IPS DF 4.7 (cell line): Measurements from ENCODE around the gene CIAO2A.
"Not testable (repeated sequence)": the region's sequence is repeated elsewhere in the genome, so short reads cannot be mapped to it uniquely, and the experiment has no call there.

ENCODE experiments used
- DNase-seq: peaks from one replicate; pipeline ENCODE4 v3.0.0-alpha.2; 2013; ENCODE audit warnings: low spot score; ENCODE audit errors: extremely low read depth

Gene CIAO2A

GRCh38 chr15:64071931-64072765 lies 21.5 kb downstream of the CIAO2A start:
- DNase-seq, result no peak

GRCh38 chr15:64070965-64071851 lies 22.4 kb downstream of the CIAO2A start:
- DNase-seq, result no peak

GRCh38 chr15:64070106-64070505 lies 23.5 kb downstream of the CIAO2A start:
- DNase-seq, result no peak

- no peak for DNase-seq
Measured at GRCh38 chr15:64068133-64068532, 25.5 kb downstream of the CIAO2A start.

GRCh38 chr15:64067564-64068030 lies 26.0 kb downstream of the CIAO2A start:
- DNase-seq, result peak; percentile 49

DNA sequence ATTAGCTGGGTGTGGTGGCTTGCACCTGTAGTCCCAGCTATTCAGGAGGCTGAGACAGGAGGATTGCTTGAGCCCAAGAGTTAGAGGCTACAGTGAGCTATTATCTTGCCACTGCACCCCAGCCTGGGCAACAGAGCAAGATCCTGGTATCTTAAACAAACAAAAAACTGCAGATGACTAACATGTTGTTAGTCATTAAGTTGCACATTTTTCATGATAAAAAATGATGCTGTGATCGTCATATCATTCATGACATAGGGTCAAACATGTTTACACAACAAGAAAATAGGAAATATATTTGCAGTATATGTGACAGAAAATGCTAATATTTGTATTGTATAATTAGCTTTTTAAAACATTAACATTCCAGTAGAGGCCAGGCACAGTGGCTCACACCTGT lies 27.2 kb downstream of the CIAO2A start:
- no peak for DNase-seq

- DNase-seq, result no peak
Measured at GRCh38 chr15:64060716-64061115, 32.9 kb downstream of the CIAO2A start.

- not testable (repeated sequence) for DNase-seq
Measured at GRCh38 chr15:64059104-64059503, 34.5 kb downstream of the CIAO2A start.

DNA sequence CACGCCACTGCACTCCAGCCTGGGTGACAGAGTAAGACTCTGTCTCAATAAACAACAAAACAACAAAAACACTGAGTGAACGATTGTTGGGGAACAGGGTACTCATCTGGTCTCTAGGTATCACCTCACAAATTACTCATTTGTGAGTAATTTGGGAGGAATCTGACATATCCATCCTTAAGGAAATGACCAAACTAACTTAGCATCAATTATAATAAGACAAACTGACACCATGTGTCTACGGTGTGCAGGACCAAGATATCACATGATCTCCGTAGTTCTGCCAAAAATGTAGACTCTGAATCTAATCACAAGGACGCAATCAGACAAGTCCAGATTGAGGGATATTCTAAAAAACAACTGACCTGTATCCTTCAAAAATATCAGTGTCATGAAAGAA lies 35.4 kb downstream of the CIAO2A start:
- DNase-seq, result no peak

DNA sequence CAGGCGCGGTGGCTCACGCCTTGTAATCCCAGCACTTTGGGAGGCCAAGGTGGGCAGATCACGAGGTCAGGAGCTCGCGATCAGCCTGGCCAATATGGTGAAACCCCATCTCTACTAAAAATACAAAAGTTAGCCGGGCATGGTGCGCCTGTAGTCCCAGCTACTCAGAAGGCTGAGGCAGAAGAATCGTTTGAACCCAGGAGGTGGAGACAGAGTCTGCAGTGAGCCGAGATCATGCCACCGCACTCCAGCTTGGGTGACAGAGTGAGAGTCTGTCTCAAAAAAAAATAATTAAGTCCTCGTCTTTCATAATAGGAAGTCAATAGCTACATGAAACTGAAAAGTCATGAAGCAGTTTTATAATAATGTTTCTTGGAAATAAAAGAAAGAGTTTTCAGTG lies 40.0 kb downstream of the CIAO2A start:
- not testable (repeated sequence) for DNase-seq

GRCh38 chr15:64052925-64053491 lies 40.6 kb downstream of the CIAO2A start:
- DNase-seq, result no peak

DNA sequence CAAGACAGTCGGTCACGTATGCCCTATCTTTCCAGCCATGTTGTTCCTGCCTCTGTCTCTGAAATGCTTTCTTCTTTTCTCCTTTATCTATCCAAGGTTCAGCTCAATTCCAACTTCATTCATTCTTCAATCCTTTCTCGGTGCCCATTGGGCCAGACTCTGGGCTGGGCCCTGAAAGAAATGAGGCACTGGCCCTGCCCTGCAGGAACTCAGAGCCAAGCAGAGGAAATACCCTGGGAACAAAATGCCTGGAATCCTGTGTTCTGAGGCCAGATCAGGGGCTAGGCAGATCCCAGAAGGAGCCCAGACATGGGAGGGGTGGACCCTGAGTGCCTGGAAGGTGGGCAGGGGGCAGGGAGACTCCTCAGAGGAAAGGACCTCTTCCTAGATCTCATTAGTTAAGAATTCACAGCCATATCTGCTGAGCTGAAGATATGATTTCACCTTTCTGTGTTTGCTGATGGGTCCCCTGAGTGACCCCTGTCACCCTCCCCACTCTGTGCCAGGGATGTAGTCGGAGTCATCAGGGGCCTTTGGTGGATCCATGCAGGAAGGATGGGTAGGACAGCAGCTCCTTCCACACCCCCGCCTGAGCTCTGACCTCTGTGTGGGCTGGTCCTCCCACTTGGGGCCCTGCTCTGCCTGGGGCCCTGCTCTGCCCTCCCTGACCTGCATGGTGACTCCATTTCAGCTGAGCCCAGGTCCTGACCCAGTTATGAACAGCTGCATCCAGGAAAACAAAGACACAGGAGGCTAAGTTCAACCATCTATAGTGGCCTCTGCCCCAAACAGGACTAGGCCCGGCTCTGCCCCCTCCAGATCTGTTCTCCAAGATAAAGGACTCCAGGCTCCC lies 42.0 kb downstream of the CIAO2A start:
- no peak for DNase-seq

GRCh38 chr15:64051093-64051402 lies 42.6 kb downstream of the CIAO2A start:
- no peak for DNase-seq

- no peak for DNase-seq
Measured at GRCh38 chr15:64050281-64051092, 43.2 kb downstream of the CIAO2A start.

DNA sequence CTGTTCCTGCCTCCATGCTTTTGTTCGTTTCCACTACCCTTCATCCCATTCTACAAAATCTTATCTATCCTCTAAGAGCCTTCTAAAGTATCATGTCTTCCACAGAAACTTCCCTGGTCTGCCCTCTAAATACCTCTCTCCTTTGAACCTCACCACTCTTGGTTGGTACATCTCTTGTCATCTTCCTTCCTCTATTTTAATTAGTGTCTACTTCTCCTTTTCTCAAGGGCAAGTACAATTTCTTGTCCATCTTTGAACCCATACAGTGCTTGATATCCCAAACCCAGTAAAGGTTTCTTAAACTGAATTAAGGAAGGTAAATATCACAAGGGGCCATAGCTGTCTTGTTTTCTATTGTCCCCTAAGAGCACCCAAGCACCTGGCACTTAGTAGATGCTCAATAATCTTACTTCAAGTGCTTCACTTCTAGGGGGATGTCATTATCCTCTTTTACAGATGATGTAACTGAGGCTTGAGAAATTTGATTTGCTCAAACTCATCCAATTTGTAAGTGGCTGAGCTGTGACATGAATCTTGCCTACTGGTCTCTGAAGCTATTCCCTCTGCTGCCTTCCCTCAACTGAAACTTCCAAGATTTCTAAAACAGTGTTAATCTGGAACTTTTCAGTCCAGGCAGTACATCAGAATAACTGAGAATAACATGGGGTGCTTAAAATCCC lies 44.7 kb downstream of the CIAO2A start:
- DNase-seq, result no peak

DNA sequence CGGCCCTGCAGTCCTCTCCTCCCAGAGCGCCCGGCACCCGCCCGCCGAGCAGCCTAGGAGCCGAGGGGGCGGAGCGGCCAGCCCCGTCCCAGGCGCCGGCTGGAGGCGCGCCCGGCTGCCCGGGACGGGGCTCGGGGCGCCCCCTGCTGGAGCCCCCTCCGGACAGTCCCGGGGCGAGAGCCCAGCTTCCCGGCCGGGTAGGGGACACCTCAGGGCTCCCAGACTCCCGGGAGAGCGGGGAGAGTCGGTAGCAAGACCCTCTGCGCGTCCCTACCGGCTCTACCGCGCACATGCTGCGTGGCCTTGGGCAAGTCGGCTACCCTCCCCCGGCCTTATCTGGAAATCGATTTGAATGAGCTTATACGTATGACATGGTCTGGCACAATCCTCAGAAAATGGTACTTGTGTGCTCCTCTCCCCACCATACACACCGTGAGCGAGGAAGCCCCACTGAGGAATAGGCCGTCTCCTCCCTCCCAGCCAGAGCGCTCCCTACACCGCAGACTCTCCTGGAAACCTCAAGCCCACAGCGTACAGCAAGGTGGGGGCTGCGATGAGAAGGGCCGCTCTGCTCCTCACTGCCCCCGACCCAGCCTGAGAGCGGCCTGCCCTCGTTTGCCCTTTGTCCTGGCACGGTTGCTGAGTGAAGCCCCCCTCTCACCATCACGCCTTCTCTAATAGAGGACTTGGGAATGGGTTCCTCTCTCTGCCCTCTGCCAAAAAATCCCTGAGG lies 47.1 kb downstream of the CIAO2A start, which contains the start of gene DAPK2:
DAPK2 (minus strand) TSS at position 65 of the 733 bp plus-strand sequence. CDS start 6,224 bp downstream, outside the sequence.
- DNase-seq, result no peak

- no peak for DNase-seq
Measured at GRCh38 chr15:64045774-64046420, 47.7 kb downstream of the CIAO2A start.

DNA sequence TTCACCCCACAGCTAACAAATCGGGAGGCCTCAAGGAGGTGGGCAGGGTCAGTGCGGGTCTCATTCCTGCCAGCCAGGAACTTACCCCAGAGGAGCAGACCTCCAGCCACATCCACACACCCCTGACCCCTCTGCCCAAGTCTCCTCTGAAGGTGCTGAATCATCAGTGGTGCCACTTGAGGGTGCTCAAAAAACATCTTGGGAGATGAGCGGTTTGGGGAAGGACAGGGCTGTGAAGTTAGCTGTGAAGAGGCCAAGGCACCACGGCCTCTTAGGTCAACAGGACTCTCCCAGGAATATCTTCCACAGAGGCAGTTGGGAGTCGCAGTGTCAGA lies 48.6 kb downstream of the CIAO2A start:
- DNase-seq, result no peak
